HepG2 (cell line): ENCODE data around the gene PPP3R1.

ENCODE experiments used
- EZH2 ChIP-seq: conservative IDR thresholded peaks from 2 replicates; pipeline ENCODE4 v1.6.1; 2012; ENCODE audit warnings: mild to moderate bottlenecking, low read depth, low read length, moderate library complexity
- KAT8 ChIP-seq: IDR thresholded peaks from 2 replicates; pipeline ENCODE4 v1.6.1; 2016; ENCODE audit warnings: missing genetic modification reagents, missing compliant biosample characterization
- MYC ChIP-seq: sonication (generic); formaldehyde crosslinking; IDR thresholded peaks from 2 replicates; pipeline ENCODE4 v1.9.0; 2021; ENCODE audit warnings: missing genetic modification reagents, borderline replicate concordance
- POLR2A ChIP-seq, 2 experiments: IDR thresholded peaks; 2 replicates each; pipeline ENCODE4 v1.6.1; 2011; ENCODE audit warnings: low read depth in 2 of 2, low read length in 2 of 2, mild to moderate bottlenecking in 1 of 2, moderate library complexity in 1 of 2; ENCODE audit not compliant: insufficient read depth in 1 of 2
- TF ChIP-seq, protein P1 (sequence below): sonication (generic); formaldehyde crosslinking; IDR thresholded peaks from 2 replicates; pipeline ENCODE4 v1.9.0; 2021; ENCODE audit warnings: missing genetic modification reagents, borderline replicate concordance
- TF ChIP-seq, protein P2 (sequence below): IDR thresholded peaks from 2 replicates; pipeline ENCODE4 v1.4.0; 2020; ENCODE audit warnings: mild to moderate bottlenecking, missing genetic modification reagents
- TF ChIP-seq, protein P3 (sequence below): sonication (generic); formaldehyde crosslinking; IDR thresholded peaks from 2 replicates; pipeline ENCODE4 v1.5.0; 2020; ENCODE audit warnings: mild to moderate bottlenecking, missing genetic modification reagents, moderate library complexity

DNA sequence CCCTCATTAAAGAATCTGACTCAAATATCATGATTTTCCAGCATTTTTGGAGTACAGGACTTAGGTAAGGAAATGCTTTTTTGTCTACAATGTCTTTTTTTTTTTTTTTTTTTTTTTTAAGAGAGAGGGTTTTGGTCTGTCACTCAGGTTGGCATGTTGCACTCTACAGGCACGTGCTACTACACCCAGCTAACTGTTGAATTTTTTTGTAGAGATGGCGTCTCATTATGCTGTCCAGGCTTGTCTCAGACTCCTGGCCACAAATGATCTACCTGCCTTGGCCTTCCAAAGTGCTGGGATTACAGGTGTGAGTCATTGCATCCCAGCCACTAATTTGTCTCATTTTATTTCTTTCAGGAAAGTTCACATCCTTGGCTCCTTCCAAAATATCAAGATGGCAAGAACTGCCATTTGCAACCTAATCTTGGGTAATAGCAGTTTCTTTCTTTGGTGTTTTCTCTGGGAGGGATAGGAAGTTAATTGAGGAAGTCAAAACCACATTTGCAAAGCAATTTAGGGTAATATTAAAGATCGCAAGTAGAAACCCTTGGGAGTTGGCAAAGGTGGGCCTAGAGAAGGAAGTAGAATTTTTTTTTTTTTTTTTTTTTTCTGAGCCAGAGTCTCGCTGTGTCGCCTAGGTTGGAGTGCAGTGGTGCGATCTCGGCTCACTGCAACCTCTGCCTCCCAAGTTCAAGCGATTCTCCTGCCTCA lies 79.2 kb downstream of the PPP3R1 start:
- TF ChIP-seq, protein P1, sequence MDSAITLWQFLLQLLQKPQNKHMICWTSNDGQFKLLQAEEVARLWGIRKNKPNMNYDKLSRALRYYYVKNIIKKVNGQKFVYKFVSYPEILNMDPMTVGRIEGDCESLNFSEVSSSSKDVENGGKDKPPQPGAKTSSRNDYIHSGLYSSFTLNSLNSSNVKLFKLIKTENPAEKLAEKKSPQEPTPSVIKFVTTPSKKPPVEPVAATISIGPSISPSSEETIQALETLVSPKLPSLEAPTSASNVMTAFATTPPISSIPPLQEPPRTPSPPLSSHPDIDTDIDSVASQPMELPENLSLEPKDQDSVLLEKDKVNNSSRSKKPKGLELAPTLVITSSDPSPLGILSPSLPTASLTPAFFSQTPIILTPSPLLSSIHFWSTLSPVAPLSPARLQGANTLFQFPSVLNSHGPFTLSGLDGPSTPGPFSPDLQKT (CRISPR knock-in tag) = no peak
- TF ChIP-seq, protein P2, sequence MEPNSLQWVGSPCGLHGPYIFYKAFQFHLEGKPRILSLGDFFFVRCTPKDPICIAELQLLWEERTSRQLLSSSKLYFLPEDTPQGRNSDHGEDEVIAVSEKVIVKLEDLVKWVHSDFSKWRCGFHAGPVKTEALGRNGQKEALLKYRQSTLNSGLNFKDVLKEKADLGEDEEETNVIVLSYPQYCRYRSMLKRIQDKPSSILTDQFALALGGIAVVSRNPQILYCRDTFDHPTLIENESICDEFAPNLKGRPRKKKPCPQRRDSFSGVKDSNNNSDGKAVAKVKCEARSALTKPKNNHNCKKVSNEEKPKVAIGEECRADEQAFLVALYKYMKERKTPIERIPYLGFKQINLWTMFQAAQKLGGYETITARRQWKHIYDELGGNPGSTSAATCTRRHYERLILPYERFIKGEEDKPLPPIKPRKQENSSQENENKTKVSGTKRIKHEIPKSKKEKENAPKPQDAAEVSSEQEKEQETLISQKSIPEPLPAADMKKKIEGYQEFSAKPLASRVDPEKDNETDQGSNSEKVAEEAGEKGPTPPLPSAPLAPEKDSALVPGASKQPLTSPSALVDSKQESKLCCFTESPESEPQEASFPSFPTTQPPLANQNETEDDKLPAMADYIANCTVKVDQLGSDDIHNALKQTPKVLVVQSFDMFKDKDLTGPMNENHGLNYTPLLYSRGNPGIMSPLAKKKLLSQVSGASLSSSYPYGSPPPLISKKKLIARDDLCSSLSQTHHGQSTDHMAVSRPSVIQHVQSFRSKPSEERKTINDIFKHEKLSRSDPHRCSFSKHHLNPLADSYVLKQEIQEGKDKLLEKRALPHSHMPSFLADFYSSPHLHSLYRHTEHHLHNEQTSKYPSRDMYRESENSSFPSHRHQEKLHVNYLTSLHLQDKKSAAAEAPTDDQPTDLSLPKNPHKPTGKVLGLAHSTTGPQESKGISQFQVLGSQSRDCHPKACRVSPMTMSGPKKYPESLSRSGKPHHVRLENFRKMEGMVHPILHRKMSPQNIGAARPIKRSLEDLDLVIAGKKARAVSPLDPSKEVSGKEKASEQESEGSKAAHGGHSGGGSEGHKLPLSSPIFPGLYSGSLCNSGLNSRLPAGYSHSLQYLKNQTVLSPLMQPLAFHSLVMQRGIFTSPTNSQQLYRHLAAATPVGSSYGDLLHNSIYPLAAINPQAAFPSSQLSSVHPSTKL (CRISPR knock-in tag) = no peak
- TF ChIP-seq EZH2 (no peak), POLR2A (IDR thresholded peaks at IDR 0.05; ENCODE audit: insufficient read depth in 1 of 2, low read depth in 2 of 2, low read length in 2 of 2) (no peak), KAT8 (CRISPR knock-in tag) (no peak), MYC (CRISPR knock-in tag) (no peak)
- TF ChIP-seq, protein P3, sequence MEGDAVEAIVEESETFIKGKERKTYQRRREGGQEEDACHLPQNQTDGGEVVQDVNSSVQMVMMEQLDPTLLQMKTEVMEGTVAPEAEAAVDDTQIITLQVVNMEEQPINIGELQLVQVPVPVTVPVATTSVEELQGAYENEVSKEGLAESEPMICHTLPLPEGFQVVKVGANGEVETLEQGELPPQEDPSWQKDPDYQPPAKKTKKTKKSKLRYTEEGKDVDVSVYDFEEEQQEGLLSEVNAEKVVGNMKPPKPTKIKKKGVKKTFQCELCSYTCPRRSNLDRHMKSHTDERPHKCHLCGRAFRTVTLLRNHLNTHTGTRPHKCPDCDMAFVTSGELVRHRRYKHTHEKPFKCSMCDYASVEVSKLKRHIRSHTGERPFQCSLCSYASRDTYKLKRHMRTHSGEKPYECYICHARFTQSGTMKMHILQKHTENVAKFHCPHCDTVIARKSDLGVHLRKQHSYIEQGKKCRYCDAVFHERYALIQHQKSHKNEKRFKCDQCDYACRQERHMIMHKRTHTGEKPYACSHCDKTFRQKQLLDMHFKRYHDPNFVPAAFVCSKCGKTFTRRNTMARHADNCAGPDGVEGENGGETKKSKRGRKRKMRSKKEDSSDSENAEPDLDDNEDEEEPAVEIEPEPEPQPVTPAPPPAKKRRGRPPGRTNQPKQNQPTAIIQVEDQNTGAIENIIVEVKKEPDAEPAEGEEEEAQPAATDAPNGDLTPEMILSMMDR (CRISPR knock-in tag) = no peak
